OCI-LY7 (cell line): Measurements from ENCODE around the gene TIMM17B. TPM values are rescaled to one million over a fixed set of nuclear protein-coding genes. Genes with fewer than 3 reads are reported as not detected.
"Not testable (repeated sequence)": the region's sequence is repeated elsewhere in the genome, so short reads cannot be mapped to it uniquely, and the experiment has no call there.

Source experiments
- BruUV-seq: library from RNA; stranded (reverse); fragments of 400-500 nt; replicated peaks from 2 replicates; lab custom pipeline; 2021; lab: Mats Ljungman, UMichigan
- CTCF ChIA-PET: fragments of 300-600 bp; sonication (Branson Sonifier 250); formaldehyde crosslinking; loops from one replicate; lab custom pipeline; 2022; ENCODE audit warnings: antibody characterized with exemption; ENCODE audit not compliant: unreplicated experiment; lab: Charles Lee
- POLR2A ChIA-PET: fragments of 300-600 bp; sonication (Branson Sonifier 250); formaldehyde crosslinking; loops from one replicate; lab custom pipeline; 2022; ENCODE audit warnings: antibody characterized with exemption; lab: Charles Lee
- DNase-seq: peaks from one replicate; pipeline ENCODE4 v3.0.0-alpha.2; 2015; ENCODE audit warnings: low spot score
- H2AFZ ChIP-seq: fragments of 200-600 bp; sonication (generic), shearing (Covaris generic); 2 replicates; pipeline ENCODE4 v1.6.1; 2014; ENCODE audit warnings: mild to moderate bottlenecking, antibody characterized with exemption, low read length, moderate library complexity
- H3K27ac ChIP-seq: fragments of 200-600 bp; sonication (generic); 2 replicates; pipeline ENCODE4 v1.5.1; 2014; ENCODE audit warnings: mixed run types, low read depth, mild to moderate bottlenecking, moderate library complexity, low read length, inconsistent platforms; ENCODE audit not compliant: poor library complexity, severe bottlenecking
- H3K36me3 ChIP-seq: fragments of 200-600 bp; sonication (generic); 2 replicates; pipeline ENCODE4 v1.6.1; 2014; ENCODE audit warnings: mild to moderate bottlenecking, antibody characterized with exemption, low read length, moderate library complexity, mixed read lengths; ENCODE audit not compliant: insufficient read depth
- H3K4me1 ChIP-seq: fragments of 200-600 bp; sonication (generic); 2 replicates; pipeline ENCODE4 v1.5.1; 2014; ENCODE audit warnings: mild to moderate bottlenecking, low read length; ENCODE audit not compliant: insufficient read depth, poor library complexity, severe bottlenecking
- H3K4me2 ChIP-seq: fragments of 200-600 bp; sonication (generic); 2 replicates; pipeline ENCODE4 v1.6.1; 2014; ENCODE audit warnings: mild to moderate bottlenecking, low read length
- H3K4me3 ChIP-seq: fragments of 200-600 bp; sonication (generic); 2 replicates; pipeline ENCODE4 v1.5.1; 2014; ENCODE audit warnings: mild to moderate bottlenecking, low read depth, low read length; ENCODE audit not compliant: poor library complexity, severe bottlenecking
- H3K79me2 ChIP-seq: fragments of 200-600 bp; sonication (generic); 2 replicates; pipeline ENCODE4 v1.6.1; 2016; ENCODE audit warnings: low read depth, mild to moderate bottlenecking, low read length, moderate library complexity, mixed read lengths; ENCODE audit not compliant: insufficient read depth
- H3K9me2 ChIP-seq: fragments of 200-600 bp; sonication (generic); 2 replicates; pipeline ENCODE4 v1.6.1; 2016; ENCODE audit warnings: mild to moderate bottlenecking, low read length, mixed read lengths; ENCODE audit not compliant: insufficient read depth
- H3K9me3 ChIP-seq: fragments of 200-600 bp; sonication (generic); 2 replicates; pipeline ENCODE4 v1.6.1; 2014; ENCODE audit warnings: mild to moderate bottlenecking, mixed run types, low read length, mixed read lengths
- H4K20me1 ChIP-seq: fragments of 200-600 bp; sonication (generic); 2 replicates; pipeline ENCODE4 v1.6.1; 2014; ENCODE audit warnings: mild to moderate bottlenecking, antibody characterized with exemption, low read length, moderate library complexity, mixed read lengths; ENCODE audit not compliant: insufficient read depth
- CTCF ChIP-seq: fragments of 200-600 bp; sonication (generic); conservative IDR thresholded peaks from 2 replicates; pipeline ENCODE4 v1.5.1; 2014; ENCODE audit warnings: mild to moderate bottlenecking, antibody characterized with exemption, low read length, moderate library complexity, mixed read lengths
- EZH2phosphoT487 ChIP-seq: fragments of 200-600 bp; sonication (generic); IDR thresholded peaks from 2 replicates; pipeline ENCODE4 v1.6.1; 2018; ENCODE audit warnings: low read depth, borderline replicate concordance, mild to moderate bottlenecking, mixed run types, antibody characterized with exemption, low read length, moderate library complexity, mixed read lengths
- intact Hi-C: fragments of 100-400 bp; cut with micrococcal nuclease; formaldehyde crosslinking; loops from one replicate; pipeline ENCODE4 v1.10.0; 2022; ENCODE audit not compliant: unreplicated experiment
- total RNA-seq, 2 experiments: library from RNA; depleted of rRNA in 1 of 2; stranded (reverse); fragments of >200 nt in 1 of 2; shearing (Covaris generic) in 1 of 2; gene quantifications; 2 replicates each; pipeline ENCODE4 v1.2.3, GENCODE V29; 2014 to 2022

Gene TIMM17B
- total RNA-seq, 2 experiments from 2014 or later = 79.3 to 83.3 TPM

- DNase-seq = no peak
- Histone ChIP-seq H3K4me2 (peak overlapping the region; percentile 58), H3K36me3 (peaks cover 15% of the 10 kb centered on the region; the same call in 1 of the 2 replicates), H4K20me1 (no peaks in the 10 kb centered on the region), H3K9me3 (no peaks in the 10 kb centered on the region), H3K79me2 (peaks cover 9% of the 10 kb centered on the region), H3K4me3 (peak overlapping the region; percentile 52), H2AFZ (peak overlapping the region; percentile 41; the same call in 1 of the 2 replicates), H3K27ac (no peak overlapping the region), H3K9me2 (no peaks in the 10 kb centered on the region), H3K4me1 (peaks cover 17% of the 10 kb centered on the region)
- ChIA-PET POLR2A (interaction anchor here (0.8 kb wide), 1 partner anchor 55 kb away, joined by 3 read pairs; no protein-coding TSS in a partner anchor), CTCF (interaction anchor here (0.6 kb wide), 1 partner anchor 11 kb away, joined by 4 read pairs; no protein-coding TSS in a partner anchor)
- intact Hi-C loops = loop anchor here (5.0 to 10.0 kb wide), 2 partner anchors 86 to 244 kb away; partner anchors contain the start of gene HDAC6
- TF ChIP-seq CTCF = no peak
- no peak for TF ChIP-seq EZH2phosphoT487
- no TSS peak for BruUV-seq
These were observed 6.6 kb downstream of the TIMM17B start for GRCh38 chrX:48890934-48891401.

GRCh38 chrX:48890296-48890925, 7.2 kb downstream of the TIMM17B start:
- Histone ChIP-seq H3K9me2 (no peaks in the 10 kb centered on the region), H3K9me3 (no peaks in the 10 kb centered on the region), H3K79me2 (peaks cover 4% of the 10 kb centered on the region), H3K4me2 (peak overlapping the region; percentile 58), H4K20me1 (no peaks in the 10 kb centered on the region), H3K4me3 (peak overlapping the region; percentile 52), H2AFZ (peak overlapping the region; percentile 41; the same call in 1 of the 2 replicates), H3K36me3 (peaks cover 15% of the 10 kb centered on the region; the same call in 1 of the 2 replicates), H3K4me1 (peaks cover 17% of the 10 kb centered on the region), H3K27ac (no peak overlapping the region)
- no peak for TF ChIP-seq CTCF
- TF ChIP-seq EZH2phosphoT487 = no peak
- ChIA-PET CTCF (no interaction called here), POLR2A (interaction anchor here (0.8 kb wide), 1 partner anchor 56 kb away, joined by 3 read pairs; no protein-coding TSS in a partner anchor)
- no TSS peak for BruUV-seq
- intact Hi-C loops = loop anchor here (5.0 to 10.0 kb wide), 2 partner anchors 86 to 243 kb away; partner anchors contain the start of gene HDAC6
- no peak for DNase-seq

GRCh38 chrX:48886586-48886985, 11.0 kb downstream of the TIMM17B start:
- H3K4me3 ChIP-seq, H3K4me2 ChIP-seq, DNase-seq, CTCF ChIA-PET, H2AFZ ChIP-seq, H4K20me1 ChIP-seq, H3K9me2 ChIP-seq, BruUV-seq, H3K27ac ChIP-seq, H3K9me3 ChIP-seq, intact Hi-C loops, H3K79me2 ChIP-seq, H3K36me3 ChIP-seq: not testable (repeated sequence)
- POLR2A ChIA-PET = interaction anchor here (1.2 kb wide), 1 partner anchor 11 kb away, joined by 6 read pairs; the partner anchor contains the start of genes PQBP1 and TIMM17B
- peaks cover 12% of the 10 kb centered on the region for H3K4me1 ChIP-seq
